Measurements from ENCODE around the gene TMEM41B.

Gene TMEM41B

GRCh38 chr11:9316334-9316733 lies 1.9 kb upstream of the TMEM41B start:
- no peak for ATAC-seq
- no peak for TF ChIP-seq ZFP3 (CRISPR knock-in tag; IDR thresholded peaks at IDR 0.05)
- no peak for TF ChIP-seq TCF4 (CRISPR knock-in tag; IDR thresholded peaks at IDR 0.05; ENCODE audit: borderline replicate concordance)
- no peak for TF ChIP-seq ESRRG (CRISPR knock-in tag; IDR thresholded peaks at IDR 0.05)
- no peak for TF ChIP-seq BACH2 (CRISPR knock-in tag; IDR thresholded peaks at IDR 0.05; ENCODE audit: borderline replicate concordance)
- TF ChIP-seq TSHZ2 (CRISPR knock-in tag; IDR thresholded peaks at IDR 0.05), result no peak

- peak; percentile 10 for ATAC-seq
- TF ChIP-seq GLIS3 (CRISPR knock-in tag; IDR thresholded peaks at IDR 0.05) (no peak), TOX (CRISPR knock-in tag; IDR thresholded peaks at IDR 0.05; ENCODE audit: borderline replicate concordance) (no peak), ZNF565 (CRISPR knock-in tag; conservative IDR thresholded peaks at IDR 0.05; ENCODE audit: low read depth) (no peak), TCF4 (CRISPR knock-in tag; IDR thresholded peaks at IDR 0.05; ENCODE audit: borderline replicate concordance) (no peak), CSRNP3 (CRISPR knock-in tag; IDR thresholded peaks at IDR 0.05) (no peak), ZNF70 (CRISPR knock-in tag; IDR thresholded peaks at IDR 0.05) (no peak), TSHZ2 (CRISPR knock-in tag; IDR thresholded peaks at IDR 0.05) (0 out of 2 replicates have a peak, but pooled peaks have one; percentile 44), ZFP3 (CRISPR knock-in tag; IDR thresholded peaks at IDR 0.05) (no peak)
Observed at GRCh38 chr11:9315078-9315688, 790 bp upstream of the TMEM41B start.

- peak; percentile 45 for ATAC-seq
- TF ChIP-seq CSDC2 (CRISPR knock-in tag; IDR thresholded peaks at IDR 0.05), result no peak
- no peak for TF ChIP-seq POU6F1 (CRISPR knock-in tag; IDR thresholded peaks at IDR 0.05; ENCODE audit: borderline replicate concordance, low read depth)
- no peak for TF ChIP-seq OSR1 (CRISPR knock-in tag; IDR thresholded peaks at IDR 0.05)
- no peak for TF ChIP-seq CSRNP3 (CRISPR knock-in tag; IDR thresholded peaks at IDR 0.05)
- no peak for TF ChIP-seq ZC3H10 (CRISPR knock-in tag; IDR thresholded peaks at IDR 0.05)
- no peak for TF ChIP-seq ARNTL (CRISPR knock-in tag; IDR thresholded peaks at IDR 0.05; ENCODE audit: borderline replicate concordance, low read depth)
- no peak for TF ChIP-seq PPARA (CRISPR knock-in tag; IDR thresholded peaks at IDR 0.05; ENCODE audit: borderline replicate concordance)
- no peak for TF ChIP-seq ISL1 (CRISPR knock-in tag; IDR thresholded peaks at IDR 0.05)
- TF ChIP-seq PATZ1 (CRISPR knock-in tag; IDR thresholded peaks at IDR 0.05; ENCODE audit: borderline replicate concordance), result no peak
- no peak for TF ChIP-seq ZNF565 (CRISPR knock-in tag; conservative IDR thresholded peaks at IDR 0.05; ENCODE audit: low read depth)
- no peak for TF ChIP-seq ZFP30 (CRISPR knock-in tag; IDR thresholded peaks at IDR 0.05)
- no peak for TF ChIP-seq ZNF70 (CRISPR knock-in tag; IDR thresholded peaks at IDR 0.05)
- TF ChIP-seq TSHZ2 (CRISPR knock-in tag; IDR thresholded peaks at IDR 0.05), result no peak
- no peak for TF ChIP-seq TOX (CRISPR knock-in tag; IDR thresholded peaks at IDR 0.05; ENCODE audit: borderline replicate concordance)
- no peak for TF ChIP-seq GLIS3 (CRISPR knock-in tag; IDR thresholded peaks at IDR 0.05)
- no peak for TF ChIP-seq ZFP3 (CRISPR knock-in tag; IDR thresholded peaks at IDR 0.05)
- TF ChIP-seq SNAI2 (CRISPR knock-in tag; IDR thresholded peaks at IDR 0.05), result no peak
- no peak for TF ChIP-seq TCF4 (CRISPR knock-in tag; IDR thresholded peaks at IDR 0.05; ENCODE audit: borderline replicate concordance)
Observed at GRCh38 chr11:9313648-9314290, 624 bp downstream of the TMEM41B start.

All from SK-N-SH treated with all-trans-retinoic acid at 6 μM for 48 hours (cell line).